ENCODE data around the gene LUM. TPM values are rescaled to one million over a fixed set of nuclear protein-coding genes. Genes with fewer than 3 reads are reported as not detected.

The LUM gene
- total and polyA plus RNA-seq, 2 experiments from 2014 or later: 1,853 to 2,030 TPM

- TF ChIP-seq EZH2phosphoT487 (IDR thresholded peaks at IDR 0.05; ENCODE audit: low read depth, severe bottlenecking, unreplicated experiment): no peak
- no peak for TF ChIP-seq CTCF (IDR thresholded peaks at IDR 0.05; ENCODE audit: poor library complexity)
- no peak for TF ChIP-seq EZH2 (IDR thresholded peaks at IDR 0.05; ENCODE audit: borderline replicate concordance)
- H3K4me3 ChIP-seq: no peak overlapping the region
These were observed 5.0 kb downstream of the LUM start for GRCh38 chr12:91106283-91106682.

GRCh38 chr12:91105807-91106206 is 5.5 kb downstream of the LUM start:
- H3K9me3 ChIP-seq (ENCODE audit: low read depth): no peaks in the 10 kb centered on the region
- H3K27me3 ChIP-seq: no peaks in the 10 kb centered on the region
- no peak overlapping the region for H2AFZ ChIP-seq
- peaks cover 4% of the 10 kb centered on the region for H3K4me1 ChIP-seq (ENCODE audit: insufficient read depth)
- H3K27ac ChIP-seq: peak overlapping the region; percentile 55
- H3K9me2 ChIP-seq (replicated peaks; ENCODE audit: insufficient read depth): no peaks in the 10 kb centered on the region
- 66% methylated on average over 5 of the region's 5 CpGs for WGBS (ENCODE audit: low lambda C conversion rate, missing lambda C conversion rate)
- no peak overlapping the region for H3K4me3 ChIP-seq
- TF ChIP-seq EZH2 (IDR thresholded peaks at IDR 0.05; ENCODE audit: borderline replicate concordance) (no peak), EZH2phosphoT487 (IDR thresholded peaks at IDR 0.05; ENCODE audit: low read depth, severe bottlenecking, unreplicated experiment) (no peak), CTCF (IDR thresholded peaks at IDR 0.05; ENCODE audit: poor library complexity) (no peak)
- H3K4me2 ChIP-seq: peak overlapping the region; percentile 61
- DNase-seq (ENCODE audit: low spot score): no peak
- no peaks in the 10 kb centered on the region for H4K20me1 ChIP-seq (ENCODE audit: insufficient read depth, poor library complexity, severe bottlenecking)
- H3K36me3 ChIP-seq (replicated peaks; ENCODE audit: insufficient read depth, low read depth): no peaks in the 10 kb centered on the region
- peaks cover 37% of the 10 kb centered on the region for H3K79me2 ChIP-seq

More at GRCh38 chr12:91106283-91106682, 5.0 kb downstream of the LUM start:
- H3K79me2 ChIP-seq: peaks cover 40% of the 10 kb centered on the region
- no peaks in the 10 kb centered on the region for H3K27me3 ChIP-seq
- no peaks in the 10 kb centered on the region for H3K36me3 ChIP-seq (replicated peaks; ENCODE audit: insufficient read depth, low read depth)
- H3K27ac ChIP-seq: peak overlapping the region; percentile 55
- no peaks in the 10 kb centered on the region for H3K9me3 ChIP-seq (ENCODE audit: low read depth)
- no peak overlapping the region for H2AFZ ChIP-seq
- peaks cover 4% of the 10 kb centered on the region for H3K4me1 ChIP-seq (ENCODE audit: insufficient read depth)
- H3K4me2 ChIP-seq: peak overlapping the region; percentile 61
- no peak for DNase-seq (ENCODE audit: low spot score)
- H4K20me1 ChIP-seq (ENCODE audit: insufficient read depth, poor library complexity, severe bottlenecking): no peaks in the 10 kb centered on the region
- H3K9me2 ChIP-seq (replicated peaks; ENCODE audit: insufficient read depth): no peaks in the 10 kb centered on the region

GRCh38 chr12:91104812-91105466 is 6.4 kb downstream of the LUM start:
- no peaks in the 10 kb centered on the region for H3K27me3 ChIP-seq
- H2AFZ ChIP-seq: no peak overlapping the region
- TF ChIP-seq EZH2 (IDR thresholded peaks at IDR 0.05; ENCODE audit: borderline replicate concordance) (no peak), EZH2phosphoT487 (IDR thresholded peaks at IDR 0.05; ENCODE audit: low read depth, severe bottlenecking, unreplicated experiment) (no peak), CTCF (IDR thresholded peaks at IDR 0.05; ENCODE audit: poor library complexity) (no peak)
- peaks cover 12% of the 10 kb centered on the region for H3K4me1 ChIP-seq (ENCODE audit: insufficient read depth)
- no peaks in the 10 kb centered on the region for H3K9me3 ChIP-seq (ENCODE audit: low read depth)
- H4K20me1 ChIP-seq (ENCODE audit: insufficient read depth, poor library complexity, severe bottlenecking): no peaks in the 10 kb centered on the region
- no peak for DNase-seq (ENCODE audit: low spot score)
- H3K4me3 ChIP-seq: peak overlapping the region; percentile 14
- H3K36me3 ChIP-seq (replicated peaks; ENCODE audit: insufficient read depth, low read depth): no peaks in the 10 kb centered on the region
- 69% methylated on average over 1 of the region's 1 CpG for WGBS (ENCODE audit: low lambda C conversion rate, missing lambda C conversion rate)
- peak overlapping the region; percentile 55 for H3K27ac ChIP-seq
- H3K79me2 ChIP-seq: peaks cover 29% of the 10 kb centered on the region
- peak overlapping the region; percentile 61 for H3K4me2 ChIP-seq
- H3K9me2 ChIP-seq (replicated peaks; ENCODE audit: insufficient read depth): no peaks in the 10 kb centered on the region
